ENCODE data around the gene CCDC57.
A peak's percentile ranks its signal among the peaks of the same experiment; 100 is the strongest.

The CCDC57 gene

GRCh38 chr17:82248815-82249674 is 36.4 kb upstream of the CCDC57 start:
- no peak for DNase-seq (ENCODE audit: low read depth)
- no peak overlapping the region for H3K4me3 ChIP-seq (ENCODE audit: low read depth, low read length)
- TF ChIP-seq CTCF (conservative IDR thresholded peaks at IDR 0.05; ENCODE audit: low read depth, low read length) = no peak

GRCh38 chr17:82247856-82248671 is 35.4 kb upstream of the CCDC57 start:
- TF ChIP-seq CTCF (conservative IDR thresholded peaks at IDR 0.05; ENCODE audit: low read depth, low read length) = no peak
- no peak for DNase-seq (ENCODE audit: low read depth)
- no peak overlapping the region for H3K4me3 ChIP-seq (ENCODE audit: low read depth, low read length)

GRCh38 chr17:82247182-82247823 is 34.7 kb upstream of the CCDC57 start:
- no peak overlapping the region for H3K4me3 ChIP-seq (ENCODE audit: low read depth, low read length)
- no peak for DNase-seq (ENCODE audit: low read depth)
- no peak for TF ChIP-seq CTCF (conservative IDR thresholded peaks at IDR 0.05; ENCODE audit: low read depth, low read length)

- DNase-seq (ENCODE audit: low read depth) = peak; percentile 83
- TF ChIP-seq CTCF (conservative IDR thresholded peaks at IDR 0.05; ENCODE audit: low read depth, low read length) = no peak
- no peak overlapping the region for H3K4me3 ChIP-seq (ENCODE audit: low read depth, low read length)
Observed at GRCh38 chr17:82246365-82247181, 33.9 kb upstream of the CCDC57 start.

GRCh38 chr17:82246040-82246364 is 33.4 kb upstream of the CCDC57 start:
- no peak for DNase-seq (ENCODE audit: low read depth)
- H3K4me3 ChIP-seq (ENCODE audit: low read depth, low read length) = no peak overlapping the region
- TF ChIP-seq CTCF (conservative IDR thresholded peaks at IDR 0.05; ENCODE audit: low read depth, low read length) = no peak

Measured in choroid plexus epithelial cell (primary cell).